Heart right ventricle (tissue), 16 donors: ENCODE data around the gene NEMP2. TPM values are rescaled to one million over a fixed set of nuclear protein-coding genes. Genes with fewer than 3 reads are reported as not detected.
A peak's percentile ranks its signal among the peaks of the same experiment; 100 is the strongest.

Experiments used
- ATAC-seq, 8 donors: fragments of 200-7000 bp; cut with Tn5 transposase; one replicate each; pipeline ENCODE4 v1.9.1; 2020; ENCODE audit warnings: mild to moderate bottlenecking in 8 of 8, moderate library complexity in 8 of 8, moderate number of reproducible peaks in 1 of 8
- DNase-seq, 2 donors: peaks; one replicate each; pipeline ENCODE4 v3.0.0-alpha.2; 2020
- H3K27ac ChIP-seq, 10 donors: fragments of 200-600 bp; sonication (generic) in 2 of 10; one replicate each; pipeline versions ENCODE4 v1.5.0 to v1.8.0; 2020 to 2022; ENCODE audit warnings: mild to moderate bottlenecking in 3 of 10
- H3K27me3 ChIP-seq, 7 donors: fragments of 200-600 bp; one replicate each; pipeline ENCODE4 v1.8.0; 2021 to 2022; ENCODE audit warnings: mild to moderate bottlenecking in 2 of 7
- H3K36me3 ChIP-seq, 9 donors: fragments of 200-600 bp; sonication (generic) in 1 of 9; one replicate each; pipeline versions ENCODE4 v1.5.0 to v1.8.0; 2020 to 2022; ENCODE audit warnings: mild to moderate bottlenecking in 2 of 9
- H3K4me1 ChIP-seq, 9 donors: fragments of 200-600 bp; sonication (generic) in 1 of 9; one replicate each; pipeline versions ENCODE4 v1.5.0 to v1.8.0; 2020 to 2022; ENCODE audit warnings: mild to moderate bottlenecking in 4 of 9
- H3K4me3 ChIP-seq, 10 donors: fragments of 200-600 bp; sonication (generic) in 2 of 10; one replicate each; pipeline versions ENCODE4 v1.5.0 to v1.8.0; 2020 to 2022; ENCODE audit warnings: mild to moderate bottlenecking in 7 of 10, moderate library complexity in 2 of 10
- H3K9me3 ChIP-seq, 11 donors: fragments of 200-600 bp in 10 of 11; sonication (generic) in 2 of 11; one replicate each; pipeline versions ENCODE4 v1.5.0 to v1.8.0; 2013 to 2022; ENCODE audit warnings: mild to moderate bottlenecking in 2 of 11, control low read depth in 1 of 11, moderate library complexity in 1 of 11
- CTCF ChIP-seq, 9 donors: fragments of 200-600 bp; sonication (generic) in 2 of 9; IDR thresholded peaks; one replicate each; pipeline versions ENCODE4 v1.5.0 to v1.8.0; 2021 to 2022; ENCODE audit warnings: antibody characterized with exemption in 9 of 9, mild to moderate bottlenecking in 5 of 9, moderate library complexity in 1 of 9
- WGBS, 2 donors: extraction: QIAGEN DNeasy Blood & Tissue Kit; methylation state at CpG; one replicate each; pipeline ENCODE4 v1.1.7; 2013; ENCODE audit warnings: inconsistent platforms in 1 of 2; 5-methylcytosine and 5-hydroxymethylcytosine counted together
- intact Hi-C, 10 donors: fragments of 100-400 bp; cut with DNase I; formaldehyde crosslinking; loops; one replicate each; pipeline versions ENCODE4 v1.11.1 to v1.14.2; 2022
- long read RNA-seq, 3 donors: library from polyadenylated mRNA; unstranded; transcript quantifications; one replicate each; pipeline ENCODE4 v2.0.0, GENCODE V29; 2020 to 2021
- polyA plus RNA-seq, 2 donors: library from polyadenylated mRNA; stranded (reverse); fragments of 200-250 nt; gene quantifications; one replicate each; pipeline ENCODE4 v1.2.3, GENCODE V29; 2013
- total RNA-seq, 10 donors: library from RNA; stranded (reverse); fragmentation: NEBNext Ultra II Directional in 3 of 10; extraction: Animal tissue kit (Norgen Biotek cat#: 25700) in 3 of 10; gene quantifications; one replicate each; pipeline versions ENCODE4 v1.2.1 to v1.2.4, GENCODE V29; 2021 to 2023
- donor health status: Arrhythmogenic right ventricular cardiomyopathy.
- donor health status: ischemic (EF 13 %, LVEDD 7.1; RV severe dilation, severe dysfunction).
- donor health status: healthy with polysubstance abuse.
- donor health status: DM: no; HTN: yes; CAD: no.
- donor health status: DM: no; HTN: no; CAD: no.
- donor health status: ischemic (EF 25% LVEDD 6.9; RV normal size, moderate dysfunction).
- donor health status: ischemic (EF 25% LVEDD 5.7; RV mildly dilated, moderate dysfunction).
- donor health status: healthy.
- donor health status: DM: yes; HTN: yes; CAD: no.
- donor health status: Ischemic cardiomyopathy.
- donor health status: ischemic (EF 35%, LVEDD 5.7; RV mildly dilated, moderate dysfunction).
- donor health status: nonischemic (EF 11% LVEDD 7.7; RV severe dilation, severe dysfunction).
- donor health status: DM: yes; HTN: yes; CAD: no.
- donor health status: PGD.
- donor health status: ischemic (EF 29% LVEDD 5.4; RV normal size, mild dysfunction).
- donor health status: nonischemic (EF 23%, LVEDD 6.1; RV moderate dilation, normal function).

The NEMP2 gene
- total RNA-seq (1 to 10 TPM; 2.0 to 4.7 (median 2.7) TPM), polyA plus RNA-seq (under 1 TPM; 0.51 to 0.75 TPM)
- long read RNA-seq, donor 1, partial matches to known transcripts: 0 of 2 reads
- long read RNA-seq, donor 1, other reads (novel, unspliced or antisense): 2 of 2 reads
- long read RNA-seq, donor 2, full-length matches to known transcripts: 2 of 4 reads
- long read RNA-seq, donor 2, partial matches to known transcripts: 1 of 4 reads
- long read RNA-seq, donor 2, other reads (novel, unspliced or antisense): 1 of 4 reads
- long read RNA-seq, donor 3, full-length matches to known transcripts: 1 of 11 reads
- long read RNA-seq, donor 3, partial matches to known transcripts: 3 of 11 reads
- long read RNA-seq, donor 3, other reads (novel, unspliced or antisense): 7 of 11 reads

GRCh38 chr2:190534310-190535120, at the start of gene NEMP2:
Gene NEMP2, minus strand, starts transcription at chr2:190534722. Its CDS starts 67 bp downstream, at chr2:190534655.
- WGBS, 2 donors: 0 to 1% methylated on average over 76 to 92 of the region's 92 CpGs
- Histone ChIP-seq H3K27ac (peak within 1 kb of the TSS; percentile 89 to 99 (median 98)), H3K27me3 (no peaks in the 10 kb centered on the region), H3K4me1 (peaks cover 0 to 52% (median 35%) of the 10 kb centered on the region in 9 donors), H3K9me3 (peaks cover 0 to 31% (median 18%) of the 10 kb centered on the region in 11 donors), H3K36me3 (no peaks in the 10 kb centered on the region), H3K4me3 (peak within 1 kb of the TSS; percentile 60 to 88 (median 74))
- DNase-seq: peak; percentile 81 to 87
- peak; percentile 87 to 96 (median 92) for ATAC-seq
- intact Hi-C loops: loop anchor here in 9 of 10 donors (1.0 to 10.0 kb wide), 11 partner anchors 38 to 270 kb away; partner anchors contain the start of gene NAB1 (in 5 of the 9)
- peak in 4 of 9 donors; percentile 7 to 27 (median 12) for TF ChIP-seq CTCF (IDR thresholded peaks at IDR 0.05)

DNA sequence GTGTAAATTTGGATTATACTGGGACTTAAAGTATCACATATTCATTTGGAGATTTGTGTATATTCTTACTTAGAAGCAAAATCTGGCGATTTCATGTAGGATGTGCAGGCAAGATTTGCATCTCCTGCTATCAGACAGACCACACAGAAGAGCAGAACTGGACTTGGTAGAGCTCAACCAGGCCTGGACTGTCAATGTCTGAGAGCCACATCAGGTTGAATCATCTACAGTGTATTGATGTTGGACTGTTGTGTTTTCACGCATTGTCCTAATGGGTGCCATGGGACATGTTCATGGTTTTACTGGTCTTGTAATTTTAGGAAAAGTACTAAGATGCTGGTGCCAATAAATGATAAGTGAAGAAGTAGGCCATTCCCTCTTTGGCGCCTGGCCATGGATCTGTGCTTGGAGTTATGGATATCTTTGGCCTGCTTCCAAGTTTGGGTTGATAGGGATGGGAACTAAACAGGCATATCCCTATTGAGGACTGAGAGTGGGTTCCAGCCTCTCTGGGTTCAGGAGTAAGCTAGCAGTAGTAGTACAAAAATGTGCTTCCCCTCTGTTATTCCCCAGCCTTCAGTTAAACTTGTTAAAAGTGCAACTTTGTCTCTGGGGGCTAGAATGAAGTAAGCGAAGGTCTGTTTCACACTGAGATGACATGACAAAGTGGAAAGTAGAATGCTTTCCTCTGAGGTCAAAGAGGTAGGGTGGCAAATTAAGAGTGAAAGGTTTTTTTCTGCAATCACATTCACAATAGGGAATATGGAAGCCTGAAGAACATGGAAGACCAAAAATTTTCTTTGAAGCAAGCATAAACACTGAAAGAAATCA, 49.2 kb upstream of the NEMP2 start:
- H3K9me3 ChIP-seq: no peaks in the 10 kb centered on the region
- intact Hi-C loops: loop anchor here in 4 of 10 donors (5.0 to 10.0 kb wide), 5 partner anchors 44 to 64 kb away; partner anchors contain the start of genes NAB1 (in 2 of the 4) and NEMP2 (in 1 of the 4)
- no peak for TF ChIP-seq CTCF (IDR thresholded peaks at IDR 0.05)
- H3K4me1 ChIP-seq: peaks cover 6 to 56% (median 32%) of the 10 kb centered on the region in 9 donors
- H3K36me3 ChIP-seq: no peaks in the 10 kb centered on the region
- H3K4me3 ChIP-seq: no peak overlapping the region
- WGBS, 2 donors: 59 to 62% methylated on average over 4 of the region's 4 CpGs
- ATAC-seq (peak; percentile 35 to 63 (median 53)), DNase-seq (peak; percentile 66 to 72)
- H3K27ac ChIP-seq: peak overlapping the region in 8 of 10 donors; percentile 6 to 75 (median 58)
- H3K27me3 ChIP-seq: no peaks in the 10 kb centered on the region

- WGBS, 2 donors: 37 to 46% methylated on average over 6 of the region's 6 CpGs
- ATAC-seq (peak in 1 of 8 donors; percentile 38), DNase-seq (no peak)
- H3K4me3 ChIP-seq: no peak overlapping the region
- TF ChIP-seq CTCF (IDR thresholded peaks at IDR 0.05): no peak
- no peaks in the 10 kb centered on the region for H3K27me3 ChIP-seq
- no peaks in the 10 kb centered on the region for H3K36me3 ChIP-seq
- peaks cover 6 to 64% (median 40%) of the 10 kb centered on the region in 9 donors for H3K4me1 ChIP-seq
- peak overlapping the region in 9 of 10 donors; percentile 6 to 75 (median 54) for H3K27ac ChIP-seq
- intact Hi-C loops: loop anchor here in 4 of 10 donors (5.0 to 10.0 kb wide), 5 partner anchors 44 to 64 kb away; partner anchors contain the start of genes NAB1 (in 2 of the 4) and NEMP2 (in 1 of the 4)
- no peaks in the 10 kb centered on the region for H3K9me3 ChIP-seq
Observed at GRCh38 chr2:190582736-190583506, 48.4 kb upstream of the NEMP2 start.
